ENCODE measurements around the gene DCP1B.

Gene DCP1B

GRCh38 chr12:1918081-1918883, 86.0 kb downstream of the DCP1B start, which contains the start of gene CACNA2D4:
CACNA2D4 (minus strand) TSS chr12:1918652; CDS start chr12:1918473, 179 bp downstream.
- peak; percentile 26 to 64 (median 46) for DNase-seq

- DNase-seq: peak; percentile 83 to 91 (median 88)
These were observed 86.8 kb downstream of the DCP1B start for GRCh38 chr12:1917172-1918070.

DNA sequence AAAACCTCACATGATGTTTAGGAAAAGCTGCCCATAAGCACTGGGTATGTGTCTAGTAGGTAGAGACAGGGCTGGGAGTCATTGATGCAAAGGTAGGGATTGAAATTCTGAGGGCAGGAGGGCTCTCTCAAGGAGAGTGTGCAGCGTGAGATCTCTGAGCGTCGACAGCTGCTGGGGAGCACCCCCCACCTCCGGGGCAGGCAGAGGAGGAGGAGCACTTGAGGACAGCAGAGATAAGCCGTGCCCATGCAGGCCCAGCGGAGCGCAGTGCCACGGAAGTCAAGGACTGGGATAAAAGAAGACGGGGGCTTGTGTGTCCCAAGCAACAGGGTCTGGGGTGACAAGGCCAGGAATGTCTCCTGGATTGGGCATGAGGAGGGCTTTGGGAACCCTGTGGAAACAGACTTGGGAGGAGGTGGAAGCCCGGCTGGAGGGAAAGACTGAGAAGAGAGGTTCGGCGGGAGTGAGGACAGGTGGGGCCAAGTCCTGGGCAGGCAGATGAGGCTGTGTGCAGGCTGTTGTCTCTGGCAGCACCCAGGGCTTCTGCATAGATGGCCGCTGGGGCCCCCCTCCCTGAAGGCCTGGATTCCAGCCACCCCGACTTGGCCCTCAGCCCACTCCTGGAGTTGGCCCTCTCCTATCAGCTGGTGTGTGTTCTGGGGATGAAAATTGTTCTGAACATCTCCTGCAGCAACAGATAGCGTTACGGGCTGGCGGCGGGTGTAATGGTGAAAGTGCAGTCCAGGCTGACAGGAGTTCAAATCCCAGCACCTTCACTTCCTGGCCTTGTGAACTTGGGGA, 87.7 kb downstream of the DCP1B start:
- no peak for DNase-seq

DNA sequence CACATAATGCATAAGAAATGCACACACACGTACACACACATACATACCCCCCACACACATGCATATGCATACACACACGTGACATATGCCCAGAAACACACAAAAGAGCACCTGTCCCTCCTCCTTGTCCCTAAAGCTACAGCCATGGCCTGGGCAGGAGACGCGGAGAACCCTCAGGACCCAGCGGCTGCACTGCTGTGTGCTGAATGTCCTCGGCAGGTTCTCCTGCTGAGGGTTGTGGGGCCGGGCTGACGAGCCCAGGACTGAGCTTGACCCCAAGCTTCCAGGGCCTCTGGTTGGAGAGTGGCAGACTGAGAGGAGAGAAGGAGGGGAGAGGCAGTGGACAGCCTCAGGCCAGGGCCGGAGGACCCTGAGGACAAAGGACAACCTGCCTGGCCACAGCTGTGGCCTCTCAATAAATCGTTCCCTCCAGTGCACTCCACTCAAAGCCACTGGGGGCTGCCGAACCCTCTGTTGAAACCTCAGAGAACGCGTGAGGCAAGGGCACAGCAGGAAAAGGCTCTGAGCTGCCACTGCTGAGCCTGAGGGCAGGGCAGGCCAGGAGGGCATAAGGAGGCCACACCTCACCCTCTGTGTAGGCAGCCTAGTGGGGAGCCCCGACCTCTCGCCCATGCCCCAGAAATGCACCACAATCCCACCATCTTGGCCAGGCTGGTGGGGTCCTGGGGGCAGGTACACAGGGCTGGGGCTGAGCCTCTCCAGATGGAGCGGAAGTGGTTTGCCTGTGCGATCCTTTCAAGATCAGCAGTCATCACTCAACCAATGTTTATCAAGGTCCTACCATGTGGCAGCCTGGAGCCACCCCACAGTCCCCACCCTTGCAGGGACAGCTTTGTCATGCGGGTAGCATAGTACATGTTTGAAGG, 88.9 kb downstream of the DCP1B start:
- no peak for DNase-seq

GRCh38 chr12:1914114-1914911, 89.9 kb downstream of the DCP1B start:
- no peak for DNase-seq

GRCh38 chr12:1913377-1914113, 90.7 kb downstream of the DCP1B start:
- no peak for DNase-seq

DNA sequence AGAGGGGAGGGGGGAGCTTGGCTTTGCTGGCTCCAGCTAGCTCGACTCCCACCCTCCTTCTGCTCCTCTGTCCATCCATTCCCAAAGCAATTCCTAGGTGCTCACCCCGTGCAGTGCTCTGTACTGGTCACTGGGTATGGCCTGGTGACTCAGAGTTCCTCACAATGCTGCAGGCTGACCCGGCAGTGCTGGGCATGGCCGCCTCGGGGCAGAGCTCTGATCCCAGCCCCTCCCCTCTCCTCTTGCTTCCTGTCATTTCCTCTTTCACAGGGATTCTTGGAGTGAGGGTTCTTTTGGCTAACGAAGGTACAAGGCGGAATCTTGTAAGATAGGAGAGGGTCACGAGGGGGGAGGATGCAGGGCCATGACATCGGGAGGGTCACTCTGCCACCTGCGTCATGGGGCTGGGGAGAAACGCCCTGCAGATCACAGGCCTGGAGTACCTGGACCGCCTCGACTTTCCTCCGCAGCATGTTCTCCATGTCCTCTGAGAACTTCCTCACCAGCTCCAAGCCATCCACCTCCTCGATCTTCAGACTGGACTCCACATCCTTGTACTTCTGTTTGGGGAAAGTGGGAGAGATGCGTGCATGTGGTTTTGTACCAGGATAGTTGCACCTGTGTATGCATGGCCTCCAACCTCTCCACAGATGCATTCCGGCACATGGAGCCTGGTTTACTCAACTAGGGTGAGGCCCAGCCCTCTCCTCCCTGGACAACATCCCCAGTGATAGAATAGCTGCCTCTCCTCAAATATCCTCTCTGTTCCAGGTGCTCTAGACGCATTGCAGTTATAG, 91.5 kb downstream of the DCP1B start:
- DNase-seq: peak in 2 of 4 experiments; percentile 28 to 50

DNA sequence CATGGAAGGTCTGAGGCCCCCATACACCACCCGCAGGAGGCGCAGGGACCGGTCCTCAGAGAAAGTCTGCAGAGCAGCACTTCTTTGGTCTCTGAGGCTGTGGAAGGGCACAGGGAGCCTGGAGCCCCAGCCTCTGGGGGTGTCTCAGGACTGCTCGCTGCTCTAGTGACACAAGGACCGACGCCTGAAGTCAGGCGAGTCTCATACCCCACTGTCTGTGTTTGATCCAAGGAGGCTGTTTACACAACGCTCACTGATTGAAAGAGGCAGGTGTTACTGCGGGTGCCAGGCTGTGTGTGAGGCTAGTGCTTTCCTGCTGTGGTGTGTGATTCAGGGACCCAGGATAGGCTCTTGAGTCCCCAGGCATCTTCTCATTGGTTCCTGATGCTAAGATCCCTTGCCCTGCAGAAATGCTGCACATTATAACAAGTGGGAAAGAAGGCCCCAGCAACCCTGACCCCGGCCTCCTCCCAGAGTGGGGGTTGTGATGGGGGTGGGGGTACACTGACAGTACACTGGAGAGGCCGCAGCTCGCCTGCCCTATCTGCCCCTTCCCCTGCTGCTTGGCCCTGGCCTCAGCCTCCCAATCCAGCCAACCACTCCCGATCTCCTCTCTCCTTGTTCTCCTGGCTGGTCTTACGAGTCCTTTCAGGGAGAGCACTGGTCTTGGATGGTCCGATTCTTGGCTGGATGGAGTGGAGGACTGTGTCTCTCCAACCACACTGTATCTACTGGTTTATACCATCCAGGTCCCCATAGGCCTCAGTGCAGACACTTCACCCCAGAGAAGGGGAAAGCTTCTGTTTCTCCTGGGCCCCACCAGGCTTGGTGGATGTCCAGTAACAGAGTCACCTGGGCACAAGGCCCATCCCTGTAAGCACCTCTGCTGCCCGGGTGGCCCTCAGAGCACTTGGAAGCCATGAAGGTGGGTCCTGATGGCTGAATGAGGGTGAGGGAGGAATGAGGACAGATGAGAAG, 92.4 kb downstream of the DCP1B start:
- DNase-seq: no peak

- no peak for DNase-seq
These were observed 93.8 kb downstream of the DCP1B start for GRCh38 chr12:1910468-1910867.

DNA sequence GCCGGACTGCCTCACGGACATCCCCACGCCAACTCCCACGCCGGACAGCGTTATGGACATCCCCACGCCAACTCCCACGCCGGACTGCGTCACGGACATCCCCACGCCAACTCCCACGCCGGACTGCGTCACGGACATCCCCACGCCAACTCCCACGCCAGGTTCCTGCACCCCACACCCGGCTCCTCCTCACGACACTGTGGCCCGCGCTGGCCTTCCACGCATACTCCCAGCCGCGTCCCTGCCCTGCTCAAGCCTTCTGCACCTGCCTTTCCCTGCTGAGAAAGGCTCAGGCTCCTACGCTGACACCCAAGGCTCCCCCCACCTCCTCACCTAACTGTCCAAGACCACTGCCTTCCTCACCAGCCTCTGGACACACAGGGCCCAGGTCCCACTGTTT, 95.5 kb downstream of the DCP1B start:
- DNase-seq: no peak

GRCh38 chr12:1907652-1908611, 96.3 kb downstream of the DCP1B start:
- DNase-seq: no peak

DNA sequence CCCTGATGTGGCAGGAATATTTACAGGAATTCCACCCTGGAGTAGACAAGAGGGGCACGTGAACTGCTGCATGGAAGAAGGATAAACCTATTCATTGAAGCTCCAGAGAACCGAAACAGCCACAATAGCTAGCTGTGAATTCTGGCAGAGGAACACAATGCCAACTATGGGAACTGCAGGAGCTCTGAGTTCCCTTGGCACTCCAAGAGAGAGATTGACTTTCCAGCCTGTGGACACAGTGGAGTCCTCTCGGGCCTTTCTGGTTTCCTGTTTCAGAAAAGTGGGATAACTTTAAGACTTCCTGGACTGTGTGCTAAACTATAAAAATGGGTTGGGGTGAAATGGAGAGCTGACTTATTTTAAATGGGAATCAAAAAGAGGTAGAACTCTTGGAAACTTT, 97.7 kb downstream of the DCP1B start:
- DNase-seq: no peak

GRCh38 chr12:1904875-1905274, 99.4 kb downstream of the DCP1B start:
- DNase-seq: no peak

- no peak for DNase-seq
These were observed 107.3 kb downstream of the DCP1B start for GRCh38 chr12:1896964-1897363.
